Muscle layer of duodenum (tissue), 2 donors: ENCODE measurements around the gene PTPRT.

ENCODE experiments used
- H3K27ac ChIP-seq: one replicate; pipeline ENCODE4 v1.7.0; 2013; ENCODE audit warnings: mild to moderate bottlenecking, low read length
- H3K27me3 ChIP-seq: one replicate; pipeline ENCODE4 v1.7.0; 2013; ENCODE audit warnings: low read depth, mild to moderate bottlenecking, control low read depth, low read length
- H3K36me3 ChIP-seq, 2 donors: one replicate each; pipeline ENCODE4 v1.7.0; 2013; ENCODE audit warnings: low read length in 2 of 2, control low read depth in 1 of 2, mild to moderate bottlenecking in 1 of 2; ENCODE audit not compliant: insufficient read depth in 2 of 2, control insufficient read depth in 1 of 2
- H3K4me1 ChIP-seq, 2 donors: one replicate each; pipeline ENCODE4 v1.7.0; 2013; ENCODE audit warnings: low read length in 2 of 2, mild to moderate bottlenecking in 2 of 2, control low read depth in 1 of 2, moderate library complexity in 1 of 2; ENCODE audit not compliant: insufficient read depth in 2 of 2, control insufficient read depth in 1 of 2
- H3K4me3 ChIP-seq, 2 donors: one replicate each; pipeline ENCODE4 v1.7.0; 2013; ENCODE audit warnings: low read length in 2 of 2, low read depth in 1 of 2, mild to moderate bottlenecking in 1 of 2
- H3K9me3 ChIP-seq, 2 donors: one replicate each; pipeline ENCODE4 v1.7.0; 2013; ENCODE audit warnings: low read length in 2 of 2, control low read depth in 1 of 2, mild to moderate bottlenecking in 1 of 2; ENCODE audit not compliant: control insufficient read depth in 1 of 2
- donor health status: healthy.

PTPRT gene

GRCh38 chr20:43189554-43190331 is at the start of gene PTPRT:
PTPRT (minus strand) TSS chr20:43189906; CDS start chr20:43189733, 173 bp downstream.
- Histone ChIP-seq H3K27me3 (peaks cover 23% of the 10 kb centered on the region), H3K4me1 (peaks cover 0 to 22% of the 10 kb centered on the region in 2 donors), H3K9me3 (no peaks in the 10 kb centered on the region), H3K4me3 (peak within 1 kb of the TSS in 1 of 2 donors; percentile 50), H3K27ac (no peak within 1 kb of the TSS), H3K36me3 (no peaks in the 10 kb centered on the region)

- no peak overlapping the region for H3K4me3 ChIP-seq
- no peak overlapping the region for H3K27ac ChIP-seq
Observed at GRCh38 chr20:43238833-43239232, 49.1 kb upstream of the PTPRT start.

DNA sequence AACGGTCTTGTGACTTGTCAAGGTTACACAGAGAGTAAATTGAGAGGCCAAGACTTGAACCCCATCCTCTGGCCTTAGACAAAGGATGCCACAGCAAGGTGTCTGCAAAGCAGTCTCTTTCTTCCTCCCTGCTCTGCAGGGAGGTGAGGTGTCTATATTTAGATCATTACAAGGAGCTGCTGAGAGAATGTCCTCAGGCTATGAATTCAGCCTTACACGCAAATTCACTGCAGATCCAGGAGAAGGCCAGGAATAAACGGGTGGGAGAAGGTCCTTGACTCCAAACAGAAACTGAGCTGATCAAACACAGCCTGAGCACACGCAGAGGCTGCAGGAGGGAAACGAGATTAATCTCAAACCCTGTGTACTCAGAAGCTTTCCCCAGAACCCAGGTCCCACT is 48.6 kb upstream of the PTPRT start:
- Histone ChIP-seq H3K27me3 (no peaks in the 10 kb centered on the region), H3K4me3 (no peak overlapping the region), H3K27ac (no peak overlapping the region), H3K4me1 (no peaks in the 10 kb centered on the region), H3K9me3 (peaks cover 0 to 7% of the 10 kb centered on the region in 2 donors), H3K36me3 (no peaks in the 10 kb centered on the region)

More at GRCh38 chr20:43238833-43239232, 49.1 kb upstream of the PTPRT start:
- no peaks in the 10 kb centered on the region for H3K27me3 ChIP-seq
- no peaks in the 10 kb centered on the region for H3K4me1 ChIP-seq
- peaks cover 0 to 7% of the 10 kb centered on the region in 2 donors for H3K9me3 ChIP-seq
- no peaks in the 10 kb centered on the region for H3K36me3 ChIP-seq

- no peaks in the 10 kb centered on the region for H3K4me1 ChIP-seq
- H3K27ac ChIP-seq = no peak overlapping the region
- H3K4me3 ChIP-seq = no peak overlapping the region
- H3K27me3 ChIP-seq = no peaks in the 10 kb centered on the region
- H3K9me3 ChIP-seq = peaks cover 0 to 7% of the 10 kb centered on the region in 2 donors
- no peaks in the 10 kb centered on the region for H3K36me3 ChIP-seq
Observed at GRCh38 chr20:43237651-43238168, 48.0 kb upstream of the PTPRT start.

DNA sequence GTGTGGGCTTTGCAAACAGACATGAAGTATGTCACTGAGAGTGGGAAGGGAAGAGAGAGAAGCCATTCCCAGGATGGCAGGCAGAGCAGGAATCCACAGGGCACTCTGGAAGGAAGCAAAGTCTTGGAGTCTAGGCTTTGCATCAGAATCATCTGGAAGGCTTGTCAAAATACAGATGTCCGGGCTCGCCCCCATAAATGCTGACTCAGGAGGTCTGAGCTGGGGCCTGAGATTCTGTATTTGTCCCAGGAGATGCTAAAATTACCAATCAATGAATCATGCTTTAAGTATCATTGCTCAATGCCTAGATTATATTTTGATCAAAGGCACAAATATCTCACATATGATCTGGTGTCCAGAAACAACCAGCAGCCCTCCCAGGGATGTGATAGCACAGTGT is 46.3 kb upstream of the PTPRT start:
- H3K36me3 ChIP-seq = no peaks in the 10 kb centered on the region
- no peak overlapping the region for H3K4me3 ChIP-seq
- H3K27ac ChIP-seq = no peak overlapping the region
- H3K4me1 ChIP-seq = no peaks in the 10 kb centered on the region
- no peaks in the 10 kb centered on the region for H3K27me3 ChIP-seq
- peaks cover 0 to 7% of the 10 kb centered on the region in 2 donors for H3K9me3 ChIP-seq

- Histone ChIP-seq H3K4me3 (no peak overlapping the region), H3K4me1 (no peaks in the 10 kb centered on the region), H3K27me3 (no peaks in the 10 kb centered on the region), H3K27ac (no peak overlapping the region), H3K36me3 (no peaks in the 10 kb centered on the region), H3K9me3 (no peaks in the 10 kb centered on the region)
Observed at GRCh38 chr20:43231829-43232228, 42.1 kb upstream of the PTPRT start.

DNA sequence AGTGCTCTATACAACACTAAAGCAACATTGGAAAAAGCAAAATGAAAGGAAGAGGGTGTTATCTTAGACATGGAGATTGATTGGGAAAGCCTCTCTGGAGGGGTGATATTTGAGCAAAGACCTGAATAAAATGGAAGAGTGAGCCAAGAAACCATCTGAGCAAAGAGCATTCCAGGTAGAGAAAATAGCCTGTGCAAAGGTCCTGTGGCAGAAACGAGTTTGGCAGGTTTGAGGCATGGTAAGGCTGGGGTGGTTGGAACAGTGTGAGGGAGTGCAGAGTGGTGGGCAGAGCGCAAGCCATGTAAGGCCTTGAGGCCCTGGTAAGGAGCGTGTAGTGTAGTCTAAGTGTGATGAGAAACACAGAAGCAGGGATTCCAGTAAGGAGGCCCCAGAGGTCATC is 40.0 kb upstream of the PTPRT start:
- Histone ChIP-seq H3K4me3 (no peak overlapping the region), H3K36me3 (no peaks in the 10 kb centered on the region), H3K4me1 (no peaks in the 10 kb centered on the region), H3K9me3 (no peaks in the 10 kb centered on the region), H3K27me3 (no peaks in the 10 kb centered on the region), H3K27ac (no peak overlapping the region)

DNA sequence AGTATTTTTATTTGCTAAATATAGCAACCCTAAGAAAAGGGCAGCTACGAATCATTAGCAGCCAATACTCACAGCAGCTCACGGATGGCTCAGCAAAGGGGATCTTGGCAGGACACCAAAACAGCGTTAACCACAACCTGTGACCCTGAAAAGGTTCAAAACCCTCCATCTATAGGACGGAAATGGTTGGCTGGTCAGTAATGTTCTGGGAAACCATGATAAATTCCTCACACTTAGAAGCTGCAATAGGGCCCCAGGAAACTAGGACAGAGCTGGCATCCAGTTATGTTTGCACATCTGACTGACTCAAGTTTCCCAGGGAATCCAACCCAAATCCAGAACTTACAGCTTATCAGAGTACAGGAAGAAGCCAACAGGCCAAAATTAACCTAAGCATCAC is 30.9 kb upstream of the PTPRT start:
- Histone ChIP-seq H3K27me3 (no peaks in the 10 kb centered on the region), H3K27ac (no peak overlapping the region), H3K4me3 (no peak overlapping the region)

GRCh38 chr20:43210901-43211300 is 21.2 kb upstream of the PTPRT start:
- Histone ChIP-seq H3K4me1 (no peaks in the 10 kb centered on the region), H3K9me3 (no peaks in the 10 kb centered on the region), H3K27ac (no peak overlapping the region)

More for the DNA sequence above, 30.9 kb upstream of the PTPRT start:
- Histone ChIP-seq H3K36me3 (no peaks in the 10 kb centered on the region), H3K9me3 (peaks cover 0 to 2% of the 10 kb centered on the region in 2 donors), H3K4me1 (no peaks in the 10 kb centered on the region)

DNA sequence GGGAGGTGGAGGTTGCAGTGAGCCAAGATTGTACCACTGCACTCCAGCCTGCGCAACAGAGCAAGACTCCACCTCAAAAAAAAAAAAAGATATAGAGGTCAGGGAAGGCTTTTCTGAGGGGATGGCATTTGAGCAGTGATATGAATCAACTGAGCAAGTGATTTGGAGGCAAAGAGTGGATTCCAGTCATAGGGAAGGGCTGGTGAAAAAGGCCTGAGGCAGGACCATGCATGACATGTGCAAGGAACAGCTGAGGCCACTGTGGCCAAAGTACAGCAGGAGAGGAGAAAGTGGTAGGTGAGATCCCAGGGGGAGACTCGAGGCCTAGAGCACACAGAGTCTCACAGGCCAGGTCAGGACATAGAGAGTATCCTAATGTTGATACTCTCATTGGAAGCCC is 20.1 kb upstream of the PTPRT start:
- Histone ChIP-seq H3K4me1 (no peaks in the 10 kb centered on the region), H3K36me3 (no peaks in the 10 kb centered on the region), H3K4me3 (no peak overlapping the region), H3K27me3 (no peaks in the 10 kb centered on the region), H3K27ac (no peak overlapping the region), H3K9me3 (no peaks in the 10 kb centered on the region)

More at GRCh38 chr20:43210901-43211300, 21.2 kb upstream of the PTPRT start:
- no peaks in the 10 kb centered on the region for H3K27me3 ChIP-seq
- no peaks in the 10 kb centered on the region for H3K36me3 ChIP-seq
- H3K4me3 ChIP-seq = no peak overlapping the region

- H3K27me3 ChIP-seq = no peaks in the 10 kb centered on the region
- H3K4me1 ChIP-seq = no peaks in the 10 kb centered on the region
- no peaks in the 10 kb centered on the region for H3K9me3 ChIP-seq
- no peaks in the 10 kb centered on the region for H3K36me3 ChIP-seq
- no peak overlapping the region for H3K4me3 ChIP-seq
- H3K27ac ChIP-seq = no peak overlapping the region
Observed at GRCh38 chr20:43205699-43206098, 16.0 kb upstream of the PTPRT start.
